A673 (cell line): ENCODE data around the gene ARL5C. TPM values are rescaled to one million over a fixed set of nuclear protein-coding genes. Genes with fewer than 3 reads are reported as not detected.

Experiments
- BruUV-seq: library from RNA; stranded (reverse); fragments of 400-500 nt; replicated peaks from 2 replicates; lab custom pipeline; 2021; lab: Mats Ljungman, UMichigan
- CTCF ChIA-PET: fragments of 300-600 bp; sonication (Branson Sonifier 250); formaldehyde crosslinking; loops from one replicate; lab custom pipeline; 2022; ENCODE audit warnings: antibody characterized with exemption; lab: Charles Lee
- POLR2A ChIA-PET: fragments of 300-600 bp; sonication (Branson Sonifier 250); formaldehyde crosslinking; loops from one replicate; lab custom pipeline; 2022; ENCODE audit warnings: antibody characterized with exemption; ENCODE audit not compliant: low non-redundant PET; lab: Charles Lee
- DNase-seq: peaks from one replicate; pipeline ENCODE4 v3.0.0-alpha.2; 2015; ENCODE audit warnings: low spot score
- H3K27ac ChIP-seq: fragments of 200-600 bp; sonication (generic); 2 replicates; pipeline ENCODE4 v1.5.1; 2016; ENCODE audit warnings: mixed run types, low read depth, mild to moderate bottlenecking, mixed read lengths, antibody characterized with exemption, low read length; ENCODE audit not compliant: poor library complexity, severe bottlenecking
- H3K27me3 ChIP-seq: fragments of 200-600 bp; sonication (generic); replicated peaks from 2 replicates; pipeline ENCODE4 v1.6.1; 2017; ENCODE audit warnings: mixed run types, low read depth, mild to moderate bottlenecking, mixed read lengths, antibody characterized with exemption, low read length; ENCODE audit not compliant: insufficient read depth, poor library complexity
- H3K36me3 ChIP-seq: fragments of 200-600 bp; sonication (generic); 2 replicates; pipeline ENCODE4 v1.6.1; 2016; ENCODE audit warnings: mixed run types, mild to moderate bottlenecking, mixed read lengths, antibody characterized with exemption, low read length; ENCODE audit not compliant: insufficient read depth, poor library complexity, severe bottlenecking
- H3K4me1 ChIP-seq: fragments of 200-600 bp; sonication (generic); 2 replicates; pipeline ENCODE4 v1.6.1; 2017; ENCODE audit warnings: mixed run types, mild to moderate bottlenecking, mixed read lengths, antibody characterized with exemption, low read length; ENCODE audit not compliant: insufficient read depth, poor library complexity, severe bottlenecking
- H3K4me3 ChIP-seq: fragments of 200-600 bp; sonication (generic); 2 replicates; pipeline ENCODE4 v1.5.1; 2016; ENCODE audit warnings: low read depth, mixed run types, mild to moderate bottlenecking, mixed read lengths, low read length; ENCODE audit not compliant: poor library complexity, severe bottlenecking
- H3K9me3 ChIP-seq: fragments of 200-600 bp; sonication (generic); 2 replicates; pipeline ENCODE4 v1.6.1; 2016; ENCODE audit warnings: mixed run types, low read depth, mild to moderate bottlenecking, mixed read lengths, antibody characterized with exemption, low read length; ENCODE audit not compliant: poor library complexity, severe bottlenecking
- EZH2 ChIP-seq: fragments of 200-600 bp; sonication (generic); IDR thresholded peaks from 2 replicates; pipeline ENCODE4 v1.6.1; 2017; ENCODE audit warnings: borderline replicate concordance, low read depth, mild to moderate bottlenecking, mixed read lengths, antibody characterized with exemption, low read length; ENCODE audit not compliant: poor library complexity, severe bottlenecking
- intact Hi-C: fragments of 100-400 bp; cut with micrococcal nuclease; formaldehyde crosslinking; loops from one replicate; pipeline ENCODE4 v1.10.0; 2022; ENCODE audit not compliant: unreplicated experiment
- total RNA-seq: library from RNA; stranded (reverse); gene quantifications from 2 replicates; pipeline ENCODE4 v1.2.3, GENCODE V29; 2021
- TF ChIP-seq, protein P1 (sequence below): fragments of 300-800, 200-600 bp; sonication (generic); conservative IDR thresholded peaks from 2 replicates; pipeline ENCODE4 v1.5.1; 2017; ENCODE audit warnings: low read depth, mild to moderate bottlenecking, antibody characterized with exemption, low read length, moderate library complexity, mixed read lengths

The ARL5C gene
- total RNA-seq, 1 experiment from 2014 or later = not detected

DNA sequence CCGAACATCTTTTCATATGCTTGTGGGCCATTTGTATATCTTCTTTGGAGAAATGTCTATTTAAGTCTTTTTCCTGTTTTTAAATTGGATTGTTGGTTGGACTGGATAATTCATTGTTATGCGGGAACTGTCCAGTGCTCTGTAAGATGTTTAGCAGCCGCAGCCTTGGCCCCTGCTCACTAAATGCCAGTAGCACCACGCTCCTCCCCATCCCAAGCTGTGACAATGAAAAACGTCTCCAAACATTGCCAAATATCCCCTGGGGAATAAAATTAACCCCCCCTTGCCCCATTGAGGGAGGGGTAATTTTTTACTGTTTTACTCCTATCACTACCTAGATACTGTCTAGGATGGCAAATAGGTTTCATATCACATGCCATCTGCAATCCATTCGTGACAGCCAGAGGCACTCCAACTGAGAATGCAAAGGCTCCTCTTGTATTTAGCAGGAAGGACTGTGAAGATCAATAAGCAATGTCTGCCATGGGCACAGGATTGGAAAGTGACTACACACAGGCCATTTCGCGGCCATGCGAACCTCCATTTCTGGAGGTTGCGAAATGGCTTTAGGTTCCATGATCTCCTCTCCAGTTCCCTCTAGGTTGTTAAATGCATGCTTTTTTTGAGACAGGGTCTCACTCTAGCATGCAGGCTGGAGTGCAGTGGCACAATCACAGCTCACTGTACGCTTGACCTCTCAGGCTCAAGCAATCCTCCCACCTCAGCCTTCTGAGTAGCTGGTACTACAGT lies 23.9 kb downstream of the ARL5C start:
- H3K36me3 ChIP-seq = no peaks in the 10 kb centered on the region
- no TSS peak for BruUV-seq
- DNase-seq = no peak
- ChIA-PET POLR2A (no interaction called here), CTCF (no interaction called here)
- TF ChIP-seq EZH2 = no peak
- TF ChIP-seq, protein P1, sequence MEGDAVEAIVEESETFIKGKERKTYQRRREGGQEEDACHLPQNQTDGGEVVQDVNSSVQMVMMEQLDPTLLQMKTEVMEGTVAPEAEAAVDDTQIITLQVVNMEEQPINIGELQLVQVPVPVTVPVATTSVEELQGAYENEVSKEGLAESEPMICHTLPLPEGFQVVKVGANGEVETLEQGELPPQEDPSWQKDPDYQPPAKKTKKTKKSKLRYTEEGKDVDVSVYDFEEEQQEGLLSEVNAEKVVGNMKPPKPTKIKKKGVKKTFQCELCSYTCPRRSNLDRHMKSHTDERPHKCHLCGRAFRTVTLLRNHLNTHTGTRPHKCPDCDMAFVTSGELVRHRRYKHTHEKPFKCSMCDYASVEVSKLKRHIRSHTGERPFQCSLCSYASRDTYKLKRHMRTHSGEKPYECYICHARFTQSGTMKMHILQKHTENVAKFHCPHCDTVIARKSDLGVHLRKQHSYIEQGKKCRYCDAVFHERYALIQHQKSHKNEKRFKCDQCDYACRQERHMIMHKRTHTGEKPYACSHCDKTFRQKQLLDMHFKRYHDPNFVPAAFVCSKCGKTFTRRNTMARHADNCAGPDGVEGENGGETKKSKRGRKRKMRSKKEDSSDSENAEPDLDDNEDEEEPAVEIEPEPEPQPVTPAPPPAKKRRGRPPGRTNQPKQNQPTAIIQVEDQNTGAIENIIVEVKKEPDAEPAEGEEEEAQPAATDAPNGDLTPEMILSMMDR = no peak
- no peaks in the 10 kb centered on the region for H3K4me1 ChIP-seq
- no peak overlapping the region for H3K4me3 ChIP-seq
- intact Hi-C loops = no loop called here
- no peaks in the 10 kb centered on the region for H3K27me3 ChIP-seq
- no peaks in the 10 kb centered on the region for H3K9me3 ChIP-seq
- H3K27ac ChIP-seq = no peak overlapping the region

DNA sequence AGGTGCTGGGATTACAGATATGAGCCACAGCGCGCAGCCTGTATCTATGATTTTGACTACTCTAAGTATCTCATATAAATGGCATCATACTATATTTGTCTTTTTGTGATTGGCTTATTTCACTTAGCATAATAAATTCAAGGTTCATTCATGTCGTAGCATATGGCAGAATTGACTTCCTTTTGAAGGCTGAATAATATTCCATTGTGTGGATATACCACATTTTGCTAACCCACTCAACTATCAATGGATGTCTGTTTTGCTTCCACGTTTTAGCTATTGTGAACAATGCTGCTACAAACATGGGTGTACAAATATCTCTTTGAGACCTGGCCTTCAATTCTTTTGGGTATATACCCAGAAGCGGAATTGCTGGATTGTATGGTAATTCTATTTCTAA lies 24.7 kb downstream of the ARL5C start:
- no peak overlapping the region for H3K4me3 ChIP-seq
- H3K27ac ChIP-seq = no peak overlapping the region
- ChIA-PET CTCF (no interaction called here), POLR2A (no interaction called here)
- no peaks in the 10 kb centered on the region for H3K4me1 ChIP-seq
- intact Hi-C loops = no loop called here
- BruUV-seq = no TSS peak
- TF ChIP-seq, protein P1 = no peak
- TF ChIP-seq EZH2 = no peak
- no peak for DNase-seq
- no peaks in the 10 kb centered on the region for H3K9me3 ChIP-seq
- H3K36me3 ChIP-seq = no peaks in the 10 kb centered on the region
- H3K27me3 ChIP-seq = no peaks in the 10 kb centered on the region

DNA sequence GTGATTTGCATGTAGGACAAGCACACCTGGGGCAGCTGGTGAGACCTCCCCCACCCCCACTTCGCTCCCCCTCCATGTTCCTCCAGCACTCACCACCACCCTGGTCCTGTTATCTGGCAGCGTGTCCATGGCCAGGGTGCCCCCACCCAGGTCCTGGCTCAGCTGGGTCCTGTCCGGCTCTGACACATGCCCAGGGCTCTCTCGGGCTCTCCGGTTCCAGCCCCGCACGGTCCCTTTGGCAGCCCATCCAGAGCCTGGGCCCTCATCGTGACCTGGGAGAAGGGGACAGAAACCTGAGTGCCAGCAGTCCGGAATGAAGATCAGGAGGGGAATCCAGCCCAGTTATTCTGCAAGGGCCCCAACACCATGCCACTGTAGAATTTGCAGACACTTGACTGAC lies 26.4 kb downstream of the ARL5C start:
- H3K9me3 ChIP-seq = no peaks in the 10 kb centered on the region
- no peaks in the 10 kb centered on the region for H3K36me3 ChIP-seq
- ChIA-PET POLR2A (no interaction called here), CTCF (interaction anchor here (0.6 kb wide), 1 partner anchor 63 kb away, joined by 4 read pairs; no protein-coding TSS in a partner anchor)
- no peak overlapping the region for H3K27ac ChIP-seq
- H3K4me1 ChIP-seq = no peaks in the 10 kb centered on the region
- TF ChIP-seq, protein P1 = no peak
- no peak for TF ChIP-seq EZH2
- intact Hi-C loops = no loop called here
- DNase-seq = no peak
- BruUV-seq = no TSS peak
- H3K27me3 ChIP-seq = no peaks in the 10 kb centered on the region
- H3K4me3 ChIP-seq = no peak overlapping the region
